NCI-H1048 (cell line): ENCODE results near the gene FOXN1.
"Not testable (repeated sequence)": the region's sequence is repeated elsewhere in the genome, so short reads cannot be mapped to it uniquely, and the experiment has no call there.

Experiments used
- DNase-seq: peaks from one replicate; lab custom pipeline; 2025; lab: John Stamatoyannopoulos, UW

Gene FOXN1

GRCh38 chr17:28505986-28506665, at the start of gene FOXN1:
Gene FOXN1, plus strand, starts transcription at chr17:28506348. Its CDS starts 17,622 bp downstream, at chr17:28523970.
- no peak for DNase-seq

GRCh38 chr17:28457890-28458289, 48.3 kb upstream of the FOXN1 start:
- DNase-seq: no peak

GRCh38 chr17:28458881-28459280, 47.3 kb upstream of the FOXN1 start:
- DNase-seq: not testable (repeated sequence)

GRCh38 chr17:28460901-28461300, 45.2 kb upstream of the FOXN1 start:
- DNase-seq: no peak

GRCh38 chr17:28466001-28466400, 40.1 kb upstream of the FOXN1 start:
- DNase-seq: no peak

- DNase-seq: no peak
These were observed 39.6 kb upstream of the FOXN1 start for GRCh38 chr17:28466521-28467048.

GRCh38 chr17:28467456-28468025, 38.6 kb upstream of the FOXN1 start:
- DNase-seq: no peak

- not testable (repeated sequence) for DNase-seq
These were observed 38.0 kb upstream of the FOXN1 start for GRCh38 chr17:28468033-28468735.

- no peak for DNase-seq
These were observed 37.4 kb upstream of the FOXN1 start for GRCh38 chr17:28468781-28469180.

GRCh38 chr17:28469376-28469775, 36.8 kb upstream of the FOXN1 start:
- no peak for DNase-seq

- DNase-seq: no peak
These were observed 35.8 kb upstream of the FOXN1 start for GRCh38 chr17:28470266-28470913.

- no peak for DNase-seq
These were observed 35.2 kb upstream of the FOXN1 start for GRCh38 chr17:28470914-28471366.

GRCh38 chr17:28471531-28472342, 34.4 kb upstream of the FOXN1 start:
- no peak for DNase-seq

GRCh38 chr17:28472871-28473497, 33.2 kb upstream of the FOXN1 start:
- DNase-seq: no peak

GRCh38 chr17:28473542-28473941, 32.6 kb upstream of the FOXN1 start, which contains the start of gene SLC13A2:
Gene SLC13A2, plus strand, starts transcription at chr17:28473644. Its CDS starts 69 bp downstream, at chr17:28473713.
- DNase-seq: no peak

- no peak for DNase-seq
These were observed 32.0 kb upstream of the FOXN1 start for GRCh38 chr17:28474111-28474531.

- DNase-seq: no peak
These were observed 30.8 kb upstream of the FOXN1 start for GRCh38 chr17:28475151-28475900.

GRCh38 chr17:28476076-28476865, 29.9 kb upstream of the FOXN1 start:
- DNase-seq: no peak

- no peak for DNase-seq
These were observed 28.2 kb upstream of the FOXN1 start for GRCh38 chr17:28477928-28478327.
